ENCODE results near the gene AAGAB. TPM values are rescaled to one million over a fixed set of nuclear protein-coding genes. Genes with fewer than 3 reads are reported as not detected.

The AAGAB gene
- total and polyA plus RNA-seq, 5 experiments from 2014 or later: 28.1 to 49.4 (median 43.8) TPM

GRCh38 chr15:67199881-67200763, 54.3 kb downstream of the AAGAB start:
- peaks cover under 1 to 62% (median 5%) of the 10 kb centered on the region in 3 donors for H3K36me3 Mint-ChIP-seq
- H3K4me1 Mint-ChIP-seq: peaks cover 0 to 6% (median 4%) of the 10 kb centered on the region in 4 donors
- H3K27ac Mint-ChIP-seq: no peak overlapping the region
- DNase-seq (no peak), ATAC-seq (no peak)
- POLR2A ChIA-PET: no interaction called here
- no peak overlapping the region for H3K4me3 Mint-ChIP-seq
- H3K9me3 Mint-ChIP-seq: no peaks in the 10 kb centered on the region
- no peaks in the 10 kb centered on the region for H3K27me3 Mint-ChIP-seq

GRCh38 chr15:67199391-67199790, 55.1 kb downstream of the AAGAB start:
- Mint-ChIP-seq H3K36me3 (peaks cover 0 to 57% (median 5%) of the 10 kb centered on the region in 3 donors), H3K4me3 (no peak overlapping the region), H3K4me1 (peaks cover 0 to 6% (median 4%) of the 10 kb centered on the region in 4 donors), H3K27me3 (no peaks in the 10 kb centered on the region), H3K9me3 (no peaks in the 10 kb centered on the region), H3K27ac (peak overlapping the region in 1 of 10 donors; percentile 21)
- POLR2A ChIA-PET: no interaction called here
- ATAC-seq: no peak
- no peak for DNase-seq

GRCh38 chr15:67198157-67198754, 56.2 kb downstream of the AAGAB start:
- peak overlapping the region in 9 of 10 donors; percentile 0 to 82 (median 61) for H3K27ac Mint-ChIP-seq
- peaks cover 0 to 52% (median 2%) of the 10 kb centered on the region in 3 donors for H3K36me3 Mint-ChIP-seq
- H3K4me1 Mint-ChIP-seq: peaks cover 0 to 9% (median 4%) of the 10 kb centered on the region in 4 donors
- no peak overlapping the region for H3K4me3 Mint-ChIP-seq
- POLR2A ChIA-PET: no interaction called here
- H3K9me3 Mint-ChIP-seq: no peaks in the 10 kb centered on the region
- ATAC-seq (no peak), DNase-seq (no peak)
- no peaks in the 10 kb centered on the region for H3K27me3 Mint-ChIP-seq

GRCh38 chr15:67197364-67197695, 57.1 kb downstream of the AAGAB start:
- DNase-seq (peak in 1 of 10 donors; percentile 52), ATAC-seq (no peak)
- no peak overlapping the region for H3K4me3 Mint-ChIP-seq
- H3K36me3 Mint-ChIP-seq: peaks cover 0 to 43% (median 0%) of the 10 kb centered on the region in 3 donors
- peaks cover 0 to 9% (median 4%) of the 10 kb centered on the region in 4 donors for H3K4me1 Mint-ChIP-seq
- no peaks in the 10 kb centered on the region for H3K9me3 Mint-ChIP-seq
- H3K27me3 Mint-ChIP-seq: no peaks in the 10 kb centered on the region
- POLR2A ChIA-PET: no interaction called here
- H3K27ac Mint-ChIP-seq: peak overlapping the region in 7 of 10 donors; percentile 18 to 63 (median 47)

GRCh38 chr15:67196672-67197363, 57.6 kb downstream of the AAGAB start:
- no peak overlapping the region for H3K4me3 Mint-ChIP-seq
- peak overlapping the region in 8 of 10 donors; percentile 18 to 63 (median 44) for H3K27ac Mint-ChIP-seq
- peaks cover 0 to 38% (median 0%) of the 10 kb centered on the region in 3 donors for H3K36me3 Mint-ChIP-seq
- POLR2A ChIA-PET: no interaction called here
- H3K27me3 Mint-ChIP-seq: no peaks in the 10 kb centered on the region
- peaks cover 0 to 9% (median 4%) of the 10 kb centered on the region in 4 donors for H3K4me1 Mint-ChIP-seq
- ATAC-seq (no peak), DNase-seq (no peak)
- H3K9me3 Mint-ChIP-seq: no peaks in the 10 kb centered on the region

- H3K36me3 Mint-ChIP-seq: peaks cover 0 to 33% (median 0%) of the 10 kb centered on the region in 3 donors
- H3K4me1 Mint-ChIP-seq: peaks cover 0 to 9% (median 4%) of the 10 kb centered on the region in 4 donors
- H3K27me3 Mint-ChIP-seq: no peaks in the 10 kb centered on the region
- no peak overlapping the region for H3K4me3 Mint-ChIP-seq
- DNase-seq (no peak), ATAC-seq (no peak)
- POLR2A ChIA-PET: no interaction called here
- H3K27ac Mint-ChIP-seq: peak overlapping the region in 3 of 10 donors; percentile 2 to 63 (median 53)
- H3K9me3 Mint-ChIP-seq: no peaks in the 10 kb centered on the region
These were observed 58.2 kb downstream of the AAGAB start for GRCh38 chr15:67196222-67196621.

- ATAC-seq: no peak
- Mint-ChIP-seq H3K4me3 (no peak overlapping the region), H3K27ac (peak overlapping the region in 4 of 10 donors; percentile 9 to 44 (median 27)), H3K4me1 (peaks cover 0 to 9% (median 4%) of the 10 kb centered on the region in 4 donors), H3K9me3 (no peaks in the 10 kb centered on the region), H3K27me3 (no peaks in the 10 kb centered on the region), H3K36me3 (peaks cover 0 to 29% (median 1%) of the 10 kb centered on the region in 3 donors)
- POLR2A ChIA-PET: no interaction called here
- DNase-seq: no peak
These were observed 59.2 kb downstream of the AAGAB start for GRCh38 chr15:67195305-67195704.

GRCh38 chr15:67194171-67195114, 60.0 kb downstream of the AAGAB start:
- ATAC-seq (no peak), DNase-seq (no peak)
- Mint-ChIP-seq H3K4me3 (no peak overlapping the region), H3K9me3 (no peaks in the 10 kb centered on the region), H3K4me1 (peaks cover 0 to 9% (median 4%) of the 10 kb centered on the region in 4 donors), H3K27ac (peak overlapping the region in 4 of 10 donors; percentile 36 to 56 (median 40)), H3K36me3 (peaks cover 0 to 25% (median 1%) of the 10 kb centered on the region in 3 donors), H3K27me3 (no peaks in the 10 kb centered on the region)
- POLR2A ChIA-PET: no interaction called here

GRCh38 chr15:67193223-67193990, 61.1 kb downstream of the AAGAB start:
- Mint-ChIP-seq H3K36me3 (peaks cover 0 to 31% (median 1%) of the 10 kb centered on the region in 3 donors), H3K4me3 (no peak overlapping the region), H3K9me3 (no peaks in the 10 kb centered on the region), H3K27ac (peak overlapping the region in 6 of 10 donors; percentile 22 to 80 (median 39)), H3K4me1 (peaks cover 0 to 7% (median 3%) of the 10 kb centered on the region in 4 donors), H3K27me3 (no peaks in the 10 kb centered on the region)
- POLR2A ChIA-PET: no interaction called here
- DNase-seq (no peak), ATAC-seq (no peak)

- no peak overlapping the region for H3K4me3 Mint-ChIP-seq
- H3K27ac Mint-ChIP-seq: peak overlapping the region in 6 of 10 donors; percentile 46 to 75 (median 58)
- DNase-seq (no peak), ATAC-seq (no peak)
- H3K36me3 Mint-ChIP-seq: peaks cover 0 to 36% (median 3%) of the 10 kb centered on the region in 3 donors
- POLR2A ChIA-PET: no interaction called here
- peaks cover 0 to 3% (median 1%) of the 10 kb centered on the region in 4 donors for H3K4me1 Mint-ChIP-seq
- no peaks in the 10 kb centered on the region for H3K9me3 Mint-ChIP-seq
- no peaks in the 10 kb centered on the region for H3K27me3 Mint-ChIP-seq
These were observed 62.2 kb downstream of the AAGAB start for GRCh38 chr15:67192185-67192820.

- ATAC-seq: no peak
- Mint-ChIP-seq H3K4me3 (no peak overlapping the region), H3K9me3 (no peaks in the 10 kb centered on the region), H3K27ac (peak overlapping the region in 2 of 10 donors; percentile 25 to 30), H3K4me1 (peaks cover 0 to 7% (median 0%) of the 10 kb centered on the region in 4 donors), H3K36me3 (peaks cover 0 to 36% (median 3%) of the 10 kb centered on the region in 3 donors), H3K27me3 (no peaks in the 10 kb centered on the region)
- no peak for DNase-seq
- POLR2A ChIA-PET: no interaction called here
These were observed 63.6 kb downstream of the AAGAB start for GRCh38 chr15:67190813-67191212.

Data from naive thymus-derived CD8-positive, alpha-beta T cell (primary cell).